HG03558 (cell line): ENCODE measurements around the gene SLC25A13.
"Not testable (repeated sequence)": the region's sequence is repeated elsewhere in the genome, so short reads cannot be mapped to it uniquely, and the experiment has no call there.

ENCODE experiments used
- ATAC-seq: cut with Tn5 transposase; IDR thresholded peaks from one replicate; pipeline ENCODE4 v1.9.1; 2021; ENCODE audit warnings: moderate number of reproducible peaks; ENCODE audit not compliant: unreplicated experiment; ENCODE audit errors: extremely low read depth

The SLC25A13 gene

DNA sequence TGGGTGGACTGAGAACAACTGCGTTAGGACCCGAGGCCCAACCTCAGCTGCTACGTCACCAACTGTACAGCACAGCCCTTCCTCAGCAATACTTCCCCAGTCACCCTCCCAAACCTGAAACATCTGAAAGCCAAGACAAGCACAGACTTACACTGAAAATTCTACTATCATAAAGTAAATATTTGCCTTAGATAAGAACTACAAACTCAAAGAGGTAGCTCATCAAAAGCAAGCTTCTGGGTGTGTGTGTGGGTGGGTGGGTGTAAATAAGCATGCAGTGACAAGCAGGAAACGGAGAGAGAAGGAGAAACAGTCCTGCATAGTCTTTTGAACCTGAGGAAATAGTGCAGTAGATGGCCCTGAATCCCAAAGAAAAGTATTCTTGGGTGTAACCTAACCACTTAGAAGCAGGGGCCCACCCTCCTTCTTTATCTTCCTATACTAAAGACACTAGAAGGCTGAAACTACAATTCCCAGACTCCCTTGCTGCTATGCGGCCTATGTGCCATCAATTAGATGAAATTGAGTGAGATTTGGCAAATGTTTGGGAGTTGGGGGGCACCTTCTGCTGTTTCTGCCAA, 18.7 kb downstream of the SLC25A13 start:
- no peak for ATAC-seq

DNA sequence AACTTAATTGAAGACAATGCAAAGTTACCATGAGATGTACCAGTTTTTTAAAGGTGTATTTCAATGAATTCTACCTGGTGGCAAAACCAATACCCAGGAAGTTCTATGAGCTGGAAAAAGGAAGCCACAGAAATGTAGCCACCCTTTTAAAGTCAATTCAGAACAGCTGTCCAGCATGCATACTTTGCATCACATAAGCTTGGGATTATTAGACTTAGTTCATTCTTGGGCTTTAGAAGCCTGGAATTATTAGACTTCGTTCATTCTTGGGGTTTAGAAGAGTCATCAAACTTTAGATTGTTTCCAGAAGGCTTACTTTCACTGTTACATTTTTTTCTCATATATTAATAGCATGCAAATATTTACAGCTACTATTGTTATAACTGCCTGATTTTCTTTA, 20.9 kb downstream of the SLC25A13 start:
- ATAC-seq, result no peak

DNA sequence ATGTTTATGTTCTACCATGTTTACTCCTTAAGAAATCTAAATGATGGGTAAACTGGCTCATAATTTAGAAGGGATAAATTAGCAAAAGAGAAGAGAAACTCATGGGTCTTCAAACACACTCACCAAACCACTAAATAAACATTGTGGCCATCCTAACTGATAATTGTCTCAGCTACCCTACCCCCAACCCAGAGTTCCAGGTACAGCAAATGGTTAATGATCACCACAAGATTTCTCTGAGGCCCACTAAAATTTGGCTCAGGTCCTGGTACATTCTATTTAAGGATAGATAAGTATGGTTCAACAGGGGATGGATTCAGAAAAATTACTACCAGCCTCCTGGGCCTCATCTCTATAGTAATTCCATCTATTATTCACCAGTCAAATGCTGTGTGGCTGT, 21.4 kb downstream of the SLC25A13 start:
- ATAC-seq, result no peak

DNA sequence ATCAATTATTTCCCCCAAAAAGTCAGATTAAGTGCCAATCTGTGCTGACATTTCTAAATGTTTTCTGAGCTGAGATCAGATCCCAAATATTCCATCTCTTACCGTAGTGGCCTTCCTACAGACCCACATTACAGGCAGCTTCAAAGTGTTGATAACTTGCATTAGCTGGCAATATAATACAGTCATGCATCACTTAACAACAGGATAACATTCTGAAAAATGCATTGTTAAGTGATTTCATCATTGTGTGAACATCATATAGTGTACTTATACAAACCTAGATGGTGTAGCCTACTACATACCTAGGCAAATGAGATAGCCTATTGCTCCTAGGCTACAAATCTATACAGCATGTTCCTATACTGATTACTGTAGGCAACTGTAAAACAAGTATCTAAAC, 22.4 kb downstream of the SLC25A13 start:
- no peak for ATAC-seq

DNA sequence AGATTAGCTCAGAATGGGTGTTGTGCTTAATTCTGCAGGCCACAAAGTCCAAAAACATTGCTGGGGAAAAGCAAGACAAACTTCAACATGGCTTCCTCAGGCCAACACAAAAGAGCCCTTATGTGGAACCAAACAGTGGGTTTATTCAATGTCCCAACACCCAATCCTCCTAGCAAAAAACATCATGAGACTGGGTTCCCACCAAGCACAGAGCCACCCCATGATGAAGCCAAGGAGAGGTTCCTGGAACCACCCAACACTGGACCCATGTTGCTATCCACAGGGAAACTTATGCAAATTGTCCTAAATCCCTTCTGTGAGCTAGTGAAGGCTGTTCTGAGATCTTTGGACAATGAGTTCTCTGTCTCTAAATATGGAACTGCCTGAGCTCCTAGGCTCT, 24.0 kb downstream of the SLC25A13 start:
- no peak for ATAC-seq

DNA sequence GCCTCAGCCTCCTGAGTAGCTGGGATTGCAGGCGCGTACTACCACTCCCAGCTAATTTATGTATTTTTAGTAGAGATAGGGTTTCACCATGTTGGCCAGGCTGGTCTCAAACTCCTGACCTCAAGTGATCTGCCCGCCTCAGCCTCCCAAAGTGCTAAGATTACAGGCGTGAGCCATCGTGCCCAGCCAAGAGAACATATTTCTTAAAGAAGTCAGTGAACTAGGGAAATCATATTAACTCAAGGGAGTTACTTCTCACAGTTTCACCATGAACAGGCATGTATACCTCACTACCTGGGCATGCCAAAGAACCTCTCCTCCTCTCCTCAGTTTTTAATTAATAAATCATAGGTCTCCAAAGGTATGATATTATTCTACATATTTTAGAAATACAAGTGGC, 24.5 kb downstream of the SLC25A13 start:
- ATAC-seq, result not testable (repeated sequence)

DNA sequence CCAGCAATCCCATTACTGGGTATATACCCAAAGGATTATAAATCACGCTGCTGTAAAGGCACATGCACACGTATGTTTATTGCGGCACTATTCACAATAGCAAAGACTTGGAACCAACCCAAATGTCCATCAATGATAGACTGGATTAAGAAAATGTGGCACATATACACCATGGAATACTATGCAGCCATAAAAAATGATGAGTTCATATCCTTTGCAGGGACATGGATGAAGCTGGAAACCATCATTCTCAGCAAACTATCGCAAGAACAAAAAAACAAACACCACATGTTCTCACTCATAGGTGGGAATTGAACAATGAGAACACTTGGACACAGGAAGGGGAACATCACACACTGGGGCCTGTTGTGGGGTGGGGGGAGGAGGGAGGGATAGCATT, 28.0 kb downstream of the SLC25A13 start:
- ATAC-seq, result not testable (repeated sequence)

DNA sequence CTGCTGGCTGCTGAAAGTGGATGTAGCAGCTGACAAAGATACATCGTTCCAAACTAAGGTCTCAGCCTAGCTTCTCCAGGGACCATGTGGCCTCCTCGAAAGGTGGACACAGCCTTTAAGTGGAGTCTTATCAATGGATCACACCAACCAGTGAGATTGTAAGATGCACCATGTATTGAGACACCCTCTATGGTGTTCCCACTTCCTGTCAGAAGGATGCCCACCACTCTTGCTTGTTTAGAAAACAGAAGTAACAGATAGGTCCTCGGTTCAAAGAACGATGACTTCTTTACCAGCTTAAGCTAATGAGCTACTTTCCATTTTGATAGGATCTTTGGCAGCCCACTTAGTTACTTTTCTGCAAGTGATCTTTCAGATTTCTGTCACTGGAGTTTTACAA, 34.3 kb downstream of the SLC25A13 start:
- ATAC-seq, result no peak

DNA sequence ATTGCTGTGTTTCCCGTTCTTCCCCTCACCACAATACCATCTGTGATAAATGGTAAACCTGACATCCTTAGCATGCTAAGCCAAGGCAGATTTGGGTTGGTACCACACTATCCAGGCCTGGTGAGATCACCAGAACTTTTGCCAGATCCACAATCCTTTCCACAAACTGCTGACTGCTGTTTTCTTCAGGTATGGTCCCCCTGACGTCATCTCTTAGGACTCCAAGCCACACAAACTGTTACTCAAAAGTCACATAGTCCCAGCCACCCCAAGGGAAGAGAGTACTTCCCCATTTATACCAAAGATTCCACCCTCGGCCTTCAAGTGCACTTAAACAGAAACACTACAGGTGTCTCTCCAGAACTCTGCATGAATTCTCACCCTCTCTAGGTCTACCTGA, 34.8 kb downstream of the SLC25A13 start:
- ATAC-seq, result no peak

DNA sequence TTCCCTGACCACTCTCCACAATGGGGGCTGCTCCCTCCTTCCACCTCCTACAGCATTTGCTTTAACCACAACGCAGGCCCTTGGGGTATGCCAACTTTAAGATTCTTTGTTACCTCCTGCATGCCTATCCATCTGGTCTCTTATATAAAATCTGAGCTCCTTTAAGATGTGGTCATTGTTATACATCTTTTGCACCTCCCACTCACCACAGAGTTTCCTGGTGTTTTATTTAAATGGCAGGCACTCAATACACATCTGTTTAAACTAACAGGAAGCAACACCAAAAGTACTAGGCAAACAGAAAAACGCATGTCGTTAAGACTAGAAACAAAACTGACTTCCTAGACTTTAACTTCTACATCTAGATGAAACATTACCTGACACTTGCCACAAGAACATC, 36.3 kb downstream of the SLC25A13 start:
- peak; percentile 42 for ATAC-seq

DNA sequence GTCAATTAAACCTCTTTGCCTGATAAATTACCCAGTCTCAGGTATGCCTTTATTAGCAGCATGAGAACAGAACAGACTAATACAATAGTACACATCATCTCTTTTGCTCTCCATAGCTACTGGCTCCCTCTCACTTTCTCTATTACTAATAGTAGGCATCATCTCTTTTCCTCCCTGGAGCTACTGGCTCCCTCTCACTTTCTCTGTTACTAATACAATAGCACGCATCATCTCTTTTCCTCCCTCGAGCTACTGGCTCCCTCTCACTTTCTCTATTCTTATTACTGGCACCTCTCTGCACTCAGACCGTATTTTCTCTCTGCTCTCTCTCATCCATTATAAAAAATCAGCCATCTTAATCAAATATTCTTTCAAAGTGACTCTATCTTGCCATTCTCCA, 37.1 kb downstream of the SLC25A13 start:
- ATAC-seq, result peak; percentile 40

DNA sequence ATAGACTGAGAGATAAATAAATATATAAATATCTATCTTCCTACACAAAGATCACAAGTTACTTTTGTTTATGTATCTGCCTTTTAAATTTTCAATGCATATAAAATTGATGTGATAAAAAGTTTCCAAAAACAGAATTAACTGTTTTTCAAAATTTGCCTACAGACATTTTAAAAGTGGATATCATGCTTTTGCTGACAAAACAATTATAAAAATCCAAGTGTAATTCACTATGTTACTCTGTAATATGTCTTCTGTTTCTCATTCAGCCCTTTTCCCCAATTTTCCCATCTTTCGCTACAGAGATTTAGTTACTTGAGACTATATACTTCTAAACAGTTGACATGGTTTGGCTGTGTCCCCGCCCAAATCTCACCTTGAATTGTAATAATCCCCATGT, 37.7 kb downstream of the SLC25A13 start:
- no peak for ATAC-seq

DNA sequence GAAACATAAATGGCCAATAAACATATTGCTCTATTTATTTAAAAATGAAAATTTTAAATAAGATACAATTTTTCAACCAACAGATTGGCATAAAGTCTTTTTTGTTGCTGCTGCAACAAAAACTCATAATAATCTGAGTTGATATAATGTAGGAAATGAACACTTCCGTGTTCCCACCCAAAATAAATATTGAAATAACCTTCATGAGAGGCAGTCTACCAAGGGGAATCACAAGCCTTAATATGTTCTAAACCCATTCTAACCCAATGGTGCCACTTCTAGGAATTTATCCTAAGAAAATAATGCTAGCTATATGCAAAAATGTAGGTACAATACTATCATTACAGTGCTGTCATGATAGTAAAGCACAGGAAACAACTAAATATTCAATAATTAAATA, 39.1 kb downstream of the SLC25A13 start:
- ATAC-seq, result no peak

DNA sequence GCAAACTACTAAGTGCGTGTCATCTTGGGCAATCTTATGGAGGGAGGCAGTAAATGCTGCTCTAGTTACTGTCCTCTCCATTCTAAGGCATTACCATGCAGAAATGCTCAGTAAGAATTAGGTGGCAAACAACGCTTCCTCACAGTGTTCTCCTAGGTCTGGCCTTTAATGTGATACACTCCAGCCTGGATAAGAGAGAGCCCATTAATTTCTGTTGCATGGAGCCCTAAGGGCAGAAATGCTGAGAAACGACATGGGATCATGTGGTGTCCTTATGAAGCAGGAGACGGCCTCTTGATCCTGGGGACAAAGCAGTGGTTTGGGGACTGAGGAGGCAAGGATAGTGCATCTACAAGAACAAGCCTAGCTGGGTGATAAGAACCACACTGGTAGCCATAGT, 44.0 kb downstream of the SLC25A13 start:
- ATAC-seq, result no peak

DNA sequence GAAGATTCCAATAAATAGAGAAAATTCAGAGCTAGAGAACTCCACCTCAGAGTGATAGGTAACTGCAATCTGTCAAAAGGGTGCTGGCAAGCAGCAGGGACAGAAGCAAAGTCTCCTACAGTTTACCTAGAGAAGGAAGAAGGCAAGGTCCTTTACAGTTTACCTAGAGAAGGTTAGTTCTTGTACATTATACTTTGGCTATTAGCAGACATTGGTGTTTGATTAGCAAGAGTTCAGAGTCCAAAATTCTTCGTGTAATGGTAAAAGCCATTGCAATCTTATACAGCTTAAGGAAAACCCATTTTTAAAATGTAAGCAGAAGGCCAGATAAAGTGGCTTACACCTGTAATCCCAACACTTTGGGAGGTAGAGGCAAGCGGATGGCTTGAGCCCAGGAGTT, 45.9 kb downstream of the SLC25A13 start:
- ATAC-seq, result no peak

DNA sequence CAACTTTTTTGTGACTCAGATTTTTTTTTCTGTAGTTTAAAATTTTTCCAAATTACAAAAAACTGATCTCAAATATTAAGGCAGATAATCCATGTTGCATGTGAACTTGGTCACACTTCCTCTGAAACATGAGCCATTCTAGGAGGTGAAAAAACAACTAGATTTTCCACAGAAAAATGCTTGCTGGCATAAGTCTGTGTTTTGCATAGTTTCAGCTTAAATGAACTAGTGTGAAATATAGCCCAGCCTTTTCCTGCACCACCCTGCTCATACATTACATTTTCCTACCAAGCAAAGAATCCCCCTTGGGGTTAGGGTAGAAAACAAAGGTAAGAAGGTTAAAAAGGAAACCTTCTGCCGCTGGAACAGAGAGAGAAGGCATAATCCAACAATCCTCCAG, 48.2 kb downstream of the SLC25A13 start:
- ATAC-seq, result no peak

DNA sequence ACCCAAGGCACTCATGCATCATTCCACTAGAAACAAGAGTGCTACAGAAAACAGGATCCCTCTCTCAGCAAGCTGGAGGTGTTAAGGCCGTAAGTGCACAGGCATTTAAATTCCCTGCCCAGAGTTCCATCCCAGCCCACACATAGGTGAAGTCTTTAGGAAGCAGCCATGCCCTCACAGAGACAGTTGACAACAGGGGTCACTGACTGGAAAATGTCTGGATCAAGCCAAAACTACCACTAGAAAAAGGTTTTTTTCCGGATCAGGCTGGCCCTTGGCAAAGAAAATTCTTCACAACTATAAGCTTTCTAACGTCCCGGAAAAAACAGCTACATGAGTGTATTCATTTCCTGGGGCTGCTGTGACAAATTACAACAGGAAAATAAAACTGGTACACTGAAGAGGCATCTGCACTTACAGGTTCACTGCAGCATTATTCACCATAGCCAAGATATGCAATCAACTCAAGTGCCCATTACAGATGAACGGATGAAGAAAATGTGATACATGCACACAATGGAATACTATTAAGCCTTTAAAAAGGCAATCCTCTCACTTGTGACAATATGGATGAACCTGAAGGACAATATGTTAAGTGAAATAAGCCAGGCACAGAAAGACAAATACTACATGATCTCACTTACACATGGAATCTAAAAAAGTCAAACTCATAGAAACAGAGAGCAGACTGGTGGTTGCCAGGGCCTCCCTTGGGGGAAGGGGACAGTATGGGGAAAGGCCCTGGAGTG, 52.5 kb downstream of the SLC25A13 start:
- no peak for ATAC-seq

DNA sequence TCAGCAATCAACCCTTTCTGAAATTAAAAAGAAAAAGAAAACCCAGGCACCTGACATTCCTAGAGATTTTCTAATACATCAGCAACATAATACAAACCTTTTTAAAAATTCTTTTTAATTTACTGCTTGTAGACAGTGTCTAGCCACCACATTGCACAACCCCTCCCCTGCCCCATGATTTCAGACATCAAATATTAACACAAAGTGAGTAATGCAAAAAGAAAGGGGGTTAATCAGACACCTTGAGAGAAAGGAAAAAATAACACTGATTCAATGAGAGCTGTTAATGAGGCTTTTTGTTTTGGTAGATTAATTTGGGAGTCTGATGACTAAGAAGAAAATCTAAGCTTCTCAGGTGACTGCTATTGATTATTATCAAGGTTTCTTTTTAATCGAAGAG, 55.3 kb downstream of the SLC25A13 start:
- ATAC-seq, result no peak

DNA sequence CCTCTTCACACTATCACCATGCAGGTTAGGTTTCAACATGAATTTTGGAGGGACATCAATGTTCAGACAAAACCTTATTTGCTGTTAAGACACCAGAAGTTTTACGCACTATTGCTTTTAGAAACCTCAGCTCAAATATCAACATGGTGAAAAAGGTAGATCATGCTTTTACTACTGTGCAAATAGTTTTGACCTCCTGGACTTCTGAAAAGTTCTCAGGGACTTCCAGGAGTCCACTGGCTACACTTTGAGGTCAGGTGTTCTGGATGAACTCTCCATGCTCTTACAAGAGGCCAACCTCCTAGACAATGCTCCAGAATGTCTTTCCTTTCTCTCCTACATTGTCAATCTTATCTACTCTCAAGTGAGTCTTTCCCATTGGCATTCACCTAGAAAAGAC, 55.9 kb downstream of the SLC25A13 start:
- no peak for ATAC-seq

DNA sequence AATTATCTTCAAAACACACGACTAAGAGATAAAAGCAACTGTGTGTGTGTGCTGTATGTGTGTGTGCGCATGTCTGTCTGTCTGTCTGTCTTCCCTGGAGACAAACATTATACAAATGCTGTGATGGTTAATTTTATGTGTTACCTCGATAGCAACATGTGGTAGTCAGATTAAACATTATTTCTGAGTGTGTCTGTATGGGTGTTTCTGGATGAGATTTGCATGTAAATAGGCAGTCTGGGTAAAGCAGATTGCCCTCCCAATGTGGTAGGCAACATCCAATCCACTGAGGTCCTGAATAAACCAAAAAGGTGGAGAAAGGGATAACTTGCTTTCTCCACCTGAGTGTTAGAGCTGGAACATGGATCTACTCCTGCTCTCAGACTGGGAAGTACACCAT, 67.9 kb downstream of the SLC25A13 start:
- no peak for ATAC-seq

DNA sequence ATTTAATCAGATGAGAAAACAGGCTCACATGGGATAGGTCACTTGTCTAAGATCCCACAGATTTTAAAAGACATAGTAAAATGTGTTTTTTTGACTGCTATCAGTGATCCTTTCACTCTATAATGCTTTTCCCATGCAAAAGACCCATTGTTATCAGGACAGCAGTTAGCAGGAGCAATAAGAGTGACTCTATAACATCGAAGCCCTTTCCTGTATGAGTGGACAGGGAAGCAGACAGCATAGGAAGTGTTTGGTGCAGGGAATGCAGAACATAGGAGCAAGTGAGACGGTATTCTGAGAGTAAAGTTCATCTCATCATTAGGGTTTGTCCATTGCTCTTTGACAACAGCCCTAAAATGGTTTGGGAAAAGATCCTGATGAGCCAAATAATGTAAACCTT, 68.5 kb downstream of the SLC25A13 start:
- ATAC-seq, result no peak

DNA sequence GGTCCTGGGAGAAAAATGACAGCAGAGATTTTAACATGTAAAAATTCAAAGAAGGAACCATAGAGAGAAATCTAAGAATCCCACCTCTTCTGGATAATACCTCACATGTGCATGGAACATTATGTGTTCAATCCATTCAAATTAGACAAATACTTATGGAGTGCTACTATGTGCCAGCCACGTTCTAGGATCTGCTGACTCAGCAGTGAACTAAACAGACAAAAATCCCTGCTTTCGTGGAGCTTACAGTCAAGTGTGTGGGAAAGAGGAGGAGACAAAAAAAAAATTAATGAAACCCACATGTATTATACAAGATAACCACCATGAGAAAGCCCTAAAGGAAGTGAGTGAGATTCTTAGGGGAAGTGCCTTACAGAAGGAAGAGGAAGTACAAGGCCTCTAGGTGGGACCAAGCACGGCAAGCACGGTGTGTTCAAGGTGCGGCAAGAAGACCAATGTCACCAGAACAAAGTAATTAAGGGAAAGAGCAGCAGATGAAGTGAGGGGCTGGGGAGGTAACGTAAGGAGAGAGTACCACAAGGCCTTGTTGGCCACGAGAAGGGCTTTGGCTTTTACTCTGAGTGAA, 71.0 kb downstream of the SLC25A13 start:
- ATAC-seq, result no peak
